Esophagus squamous epithelium (tissue), 5 donors: ENCODE data around the gene RASSF10. TPM values are rescaled to one million over a fixed set of nuclear protein-coding genes. Genes with fewer than 3 reads are reported as not detected.

Experiments
- DNase-seq: peaks from one replicate; lab custom pipeline; 2025; lab: John Stamatoyannopoulos, UW
- H3K27ac ChIP-seq, 4 donors: fragments of 200-600 bp; sonication (generic); one replicate each; pipeline ENCODE4 v1.5.1; 2016 to 2019; ENCODE audit warnings: mild to moderate bottlenecking in 1 of 4
- H3K27me3 ChIP-seq, 4 donors: fragments of 200-600 bp; sonication (generic); 1 replicate in 3 of 4; 2 replicates in 1 of 4; pipeline versions ENCODE4 v1.5.1 to v1.6.0; 2017 to 2021; ENCODE audit warnings: antibody characterized with exemption in 1 of 4
- H3K36me3 ChIP-seq, 3 donors: fragments of 200-600 bp; sonication (generic); one replicate each; pipeline ENCODE4 v1.5.1; 2016 to 2019
- H3K4me1 ChIP-seq, 3 donors: fragments of 200-600 bp; sonication (generic); one replicate each; pipeline ENCODE4 v1.5.1; 2017 to 2019
- H3K4me3 ChIP-seq, 4 donors: fragments of 200-600 bp; sonication (generic); 1 replicate in 3 of 4; 2 replicates in 1 of 4; pipeline ENCODE4 v1.5.1; 2016 to 2019; ENCODE audit warnings: mild to moderate bottlenecking in 2 of 4, moderate library complexity in 1 of 4
- H3K9me3 ChIP-seq, 3 donors: fragments of 200-600 bp; sonication (generic); one replicate each; pipeline ENCODE4 v1.5.1; 2016 to 2019
- CTCF ChIP-seq, 6 experiments: fragments of 450-650 bp in 4 of 6; fragments of 200-600 bp in 2 of 6; sonication (generic) in 2 of 6; IDR thresholded peaks; one replicate each; pipeline ENCODE4 v1.5.1; 2016 to 2019; ENCODE audit warnings: antibody characterized with exemption in 6 of 6, mild to moderate bottlenecking in 4 of 6, moderate library complexity in 4 of 6
- POLR2A ChIP-seq, 4 donors: fragments of 450-650 bp; IDR thresholded peaks; one replicate each; pipeline ENCODE4 v1.6.1; 2017; ENCODE audit warnings: antibody characterized with exemption in 4 of 4, mild to moderate bottlenecking in 4 of 4, moderate library complexity in 3 of 4
- WGBS, 2 donors: methylation state at CpG; one replicate each; pipeline ENCODE4 v1.1.5; 2018; 5-methylcytosine and 5-hydroxymethylcytosine counted together
- intact Hi-C: fragments of 100-400 bp; cut with DNase I; formaldehyde crosslinking; loops from one replicate; pipeline ENCODE4 v1.15.0; 2022
- total RNA-seq, 4 donors: library from RNA; depleted of rRNA; stranded (reverse); fragments of >200 nt; gene quantifications; one replicate each; pipeline ENCODE4 v1.1.0, GENCODE V29; 2016
- donor health status: DM: yes; HTN: yes; CAD: no.

The RASSF10 gene
- total RNA-seq, 4 donors from 2014 or later = 9.6 to 15.2 (median 11.5) TPM

- intact Hi-C loops = no loop called here
- Histone ChIP-seq H3K9me3 (no peaks in the 10 kb centered on the region), H3K4me3 (no peak overlapping the region), H3K4me1 (peaks cover 0 to 57% (median 0%) of the 10 kb centered on the region in 3 donors), H3K27ac (peak overlapping the region in 2 of 4 donors; percentile 49 to 70), H3K27me3 (no peaks in the 10 kb centered on the region), H3K36me3 (no peaks in the 10 kb centered on the region)
- TF ChIP-seq POLR2A (IDR thresholded peaks at IDR 0.05) (no peak), CTCF (IDR thresholded peaks at IDR 0.05) (no peak)
- WGBS, 2 donors = 62 to 63% methylated on average over 2 to 3 of the region's 4 CpGs
- DNase-seq = no peak
Measured at GRCh38 chr11:13033760-13034533, 24.8 kb downstream of the RASSF10 start.

DNA sequence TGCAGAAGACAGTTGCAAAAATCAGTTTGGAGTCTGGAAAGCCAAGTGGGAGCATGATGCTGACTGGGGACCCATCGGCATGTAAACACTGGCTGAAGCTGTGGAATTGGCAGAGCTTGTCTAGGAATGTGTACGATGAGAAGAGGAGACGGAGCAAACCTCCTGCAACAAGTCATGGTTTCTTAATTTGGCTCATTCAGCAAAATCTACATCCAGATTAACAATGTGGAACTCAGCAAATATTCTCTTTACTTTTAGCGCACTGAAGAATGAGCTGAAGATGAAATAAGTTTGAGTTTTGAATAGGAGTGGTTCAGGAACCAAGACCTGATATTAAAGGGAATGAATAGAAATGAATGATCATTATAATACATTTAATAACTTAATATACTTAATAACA, 26.6 kb downstream of the RASSF10 start:
- TF ChIP-seq CTCF (IDR thresholded peaks at IDR 0.05) (no peak), POLR2A (IDR thresholded peaks at IDR 0.05) (no peak)
- Histone ChIP-seq H3K4me1 (peaks cover 0 to 58% (median 5%) of the 10 kb centered on the region in 3 donors), H3K36me3 (no peaks in the 10 kb centered on the region), H3K4me3 (no peak overlapping the region), H3K27ac (no peak overlapping the region), H3K9me3 (no peaks in the 10 kb centered on the region), H3K27me3 (no peaks in the 10 kb centered on the region)
- 83 to 84% methylated on average over 4 of the region's 4 CpGs for WGBS, 2 donors
- intact Hi-C loops = no loop called here
- no peak for DNase-seq

GRCh38 chr11:13036235-13036634, 27.1 kb downstream of the RASSF10 start:
- intact Hi-C loops = no loop called here
- Histone ChIP-seq H3K27me3 (no peaks in the 10 kb centered on the region), H3K9me3 (no peaks in the 10 kb centered on the region), H3K36me3 (no peaks in the 10 kb centered on the region), H3K4me1 (peaks cover 3 to 58% (median 5%) of the 10 kb centered on the region in 3 donors), H3K27ac (no peak overlapping the region), H3K4me3 (no peak overlapping the region)
- no peak for DNase-seq
- no peak for TF ChIP-seq CTCF (IDR thresholded peaks at IDR 0.05)
- TF ChIP-seq POLR2A (IDR thresholded peaks at IDR 0.05) = no peak

DNA sequence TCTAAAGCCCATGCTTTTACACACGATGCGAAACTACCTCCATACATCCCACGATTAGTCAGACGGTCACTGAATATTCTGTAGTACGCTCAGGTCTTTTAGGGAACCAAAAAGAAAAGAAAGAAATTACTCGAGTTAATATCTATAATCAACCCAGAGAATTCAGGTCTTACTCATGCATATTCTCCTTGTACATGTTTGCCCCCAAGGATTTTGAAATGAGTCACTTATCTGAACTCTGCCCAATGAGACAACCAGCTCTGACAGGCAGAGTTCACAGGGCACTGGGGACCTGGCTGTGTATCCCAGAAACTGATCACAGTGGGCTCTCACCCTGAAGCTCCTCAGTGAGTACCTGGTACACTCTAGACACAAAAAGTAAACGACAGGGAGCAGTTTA, 29.2 kb downstream of the RASSF10 start:
- WGBS, 2 donors = 44 to 46% methylated on average over 7 of the region's 7 CpGs
- H3K36me3 ChIP-seq = no peaks in the 10 kb centered on the region
- no peak for DNase-seq
- peaks cover 3 to 55% (median 5%) of the 10 kb centered on the region in 3 donors for H3K4me1 ChIP-seq
- intact Hi-C loops = no loop called here
- H3K27ac ChIP-seq = peak overlapping the region in 3 of 4 donors; percentile 3 to 51 (median 48)
- H3K4me3 ChIP-seq = no peak overlapping the region
- no peaks in the 10 kb centered on the region for H3K27me3 ChIP-seq
- no peaks in the 10 kb centered on the region for H3K9me3 ChIP-seq
- no peak for TF ChIP-seq POLR2A (IDR thresholded peaks at IDR 0.05)

DNA sequence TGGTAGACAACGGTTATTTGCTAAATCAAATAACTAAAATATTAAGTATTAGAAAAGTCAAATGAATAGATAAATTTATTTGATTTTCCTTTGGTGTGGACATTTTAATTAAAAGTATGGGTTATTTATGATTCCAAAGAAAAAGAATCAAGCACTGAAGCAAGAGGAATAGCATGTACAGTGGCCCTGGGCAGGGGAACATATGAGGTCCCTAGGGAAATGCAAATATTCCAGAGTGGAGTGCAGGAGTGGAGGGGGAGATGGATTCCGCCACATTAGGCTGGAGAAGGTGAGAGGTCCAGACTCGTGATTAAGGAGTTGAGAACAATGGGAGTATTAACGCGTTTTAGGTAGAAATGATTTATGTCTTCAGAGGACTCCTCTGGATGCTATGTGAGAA, 30.0 kb downstream of the RASSF10 start:
- WGBS, 2 donors = 72 to 79% methylated on average over 5 of the region's 5 CpGs
- TF ChIP-seq CTCF (IDR thresholded peaks at IDR 0.05) = no peak
- TF ChIP-seq POLR2A (IDR thresholded peaks at IDR 0.05) = no peak
- intact Hi-C loops = no loop called here
- Histone ChIP-seq H3K4me3 (no peak overlapping the region), H3K36me3 (no peaks in the 10 kb centered on the region), H3K27me3 (no peaks in the 10 kb centered on the region), H3K9me3 (no peaks in the 10 kb centered on the region), H3K27ac (no peak overlapping the region), H3K4me1 (peaks cover 3 to 48% (median 5%) of the 10 kb centered on the region in 3 donors)
- DNase-seq = no peak
